ENCODE measurements around the gene RFX5.

The RFX5 gene

GRCh38 chr1:151325231-151325630, 21.8 kb downstream of the RFX5 start:
- DNase-seq (ENCODE audit: low spot score) = no peak

- no peak for DNase-seq (ENCODE audit: low spot score)
Measured at GRCh38 chr1:151324390-151324930, 22.6 kb downstream of the RFX5 start.

GRCh38 chr1:151318975-151319374, 28.1 kb downstream of the RFX5 start:
- no peak for DNase-seq (ENCODE audit: low spot score)

GRCh38 chr1:151315565-151316235, 31.4 kb downstream of the RFX5 start:
- DNase-seq (ENCODE audit: low spot score) = no peak

- DNase-seq (ENCODE audit: low spot score) = no peak
Measured at GRCh38 chr1:151314137-151314875, 32.7 kb downstream of the RFX5 start.

- DNase-seq (ENCODE audit: low spot score) = no peak
Measured at GRCh38 chr1:151313501-151313900, 33.6 kb downstream of the RFX5 start.

- DNase-seq (ENCODE audit: low spot score) = no peak
Measured at GRCh38 chr1:151312826-151313225, 34.2 kb downstream of the RFX5 start.

- no peak for DNase-seq (ENCODE audit: low spot score)
Measured at GRCh38 chr1:151312411-151312810, 34.6 kb downstream of the RFX5 start.

- DNase-seq (ENCODE audit: low spot score) = no peak
Measured at GRCh38 chr1:151311589-151312331, 35.3 kb downstream of the RFX5 start.

- DNase-seq (ENCODE audit: low spot score) = no peak
Measured at GRCh38 chr1:151311011-151311410, 36.0 kb downstream of the RFX5 start.

- no peak for DNase-seq (ENCODE audit: low spot score)
Measured at GRCh38 chr1:151309811-151310323, 37.2 kb downstream of the RFX5 start.

GRCh38 chr1:151294742-151295462, 52.1 kb downstream of the RFX5 start:
- DNase-seq (ENCODE audit: low spot score) = no peak

GRCh38 chr1:151293093-151293492, 54.0 kb downstream of the RFX5 start:
- DNase-seq (ENCODE audit: low spot score) = no peak

GRCh38 chr1:151292207-151293030, 54.6 kb downstream of the RFX5 start:
- DNase-seq (ENCODE audit: low spot score) = no peak

- DNase-seq (ENCODE audit: low spot score) = no peak
Measured at GRCh38 chr1:151290709-151291303, 56.2 kb downstream of the RFX5 start.
